Measurements from ENCODE around the gene PIPOX. TPM values are rescaled to one million over a fixed set of nuclear protein-coding genes. Genes with fewer than 3 reads are reported as not detected.

PIPOX gene
- total RNA-seq, 2 experiments from 2014 or later, result 1.3 to 2.0 TPM

GRCh38 chr17:29036584-29036983 lies 6.4 kb upstream of the PIPOX start:
- Mint-ChIP-seq H3K27ac (no peak overlapping the region), H3K27me3 (peaks cover 30% of the 10 kb centered on the region), H3K36me3 (peaks cover 3% of the 10 kb centered on the region), H3K4me3 (no peak overlapping the region), H3K4me1 (no peaks in the 10 kb centered on the region), H3K9me3 (peaks cover 11% of the 10 kb centered on the region)
- no peak for DNase-seq

- Mint-ChIP-seq H3K9me3 (peaks cover 11% of the 10 kb centered on the region), H3K4me3 (no peak overlapping the region), H3K36me3 (peaks cover 3% of the 10 kb centered on the region), H3K27me3 (peaks cover 19% of the 10 kb centered on the region), H3K27ac (no peak overlapping the region), H3K4me1 (peaks cover 7% of the 10 kb centered on the region)
- DNase-seq, result no peak
Observed at GRCh38 chr17:29037739-29038084, 5.2 kb upstream of the PIPOX start.

DNA sequence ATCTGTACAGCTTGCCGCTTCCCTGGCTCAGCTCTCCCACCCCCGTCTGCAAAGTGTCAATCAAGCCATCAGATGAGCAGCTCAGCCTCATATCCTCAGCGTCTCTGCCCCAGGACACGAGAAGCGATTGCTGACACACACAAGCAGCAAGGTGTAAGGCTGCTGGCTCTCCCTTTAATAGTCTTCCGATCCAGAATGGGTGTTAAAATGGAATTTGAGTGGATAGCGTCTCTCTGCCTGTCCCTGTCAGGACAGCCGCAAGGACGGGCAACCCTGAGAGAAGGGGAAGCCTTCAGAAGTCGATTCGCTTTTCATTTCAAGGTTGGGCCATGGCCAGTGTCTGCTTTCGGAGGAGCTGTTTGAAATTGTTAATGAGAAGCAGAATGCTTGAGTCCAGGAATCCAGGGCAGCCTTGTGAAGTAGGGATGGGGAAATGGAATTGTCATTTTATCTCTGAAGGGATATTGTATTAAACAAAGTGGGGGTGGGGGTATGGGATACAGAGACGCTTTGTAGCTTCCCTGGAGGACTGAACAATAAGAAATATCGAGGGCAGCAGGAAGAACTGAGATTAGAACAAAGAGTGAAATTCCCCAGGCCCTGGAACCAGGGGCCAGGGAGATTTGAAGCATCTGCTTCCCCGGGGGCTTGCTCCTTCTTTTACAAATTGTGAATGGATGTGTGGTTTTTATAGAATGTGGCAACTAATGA lies 4.7 kb upstream of the PIPOX start:
- no peak overlapping the region for H3K4me3 Mint-ChIP-seq
- peaks cover 8% of the 10 kb centered on the region for H3K4me1 Mint-ChIP-seq
- DNase-seq, result no peak
- peaks cover 3% of the 10 kb centered on the region for H3K36me3 Mint-ChIP-seq
- H3K27ac Mint-ChIP-seq, result no peak overlapping the region
- peaks cover 11% of the 10 kb centered on the region for H3K9me3 Mint-ChIP-seq
- H3K27me3 Mint-ChIP-seq, result peaks cover 16% of the 10 kb centered on the region

DNA sequence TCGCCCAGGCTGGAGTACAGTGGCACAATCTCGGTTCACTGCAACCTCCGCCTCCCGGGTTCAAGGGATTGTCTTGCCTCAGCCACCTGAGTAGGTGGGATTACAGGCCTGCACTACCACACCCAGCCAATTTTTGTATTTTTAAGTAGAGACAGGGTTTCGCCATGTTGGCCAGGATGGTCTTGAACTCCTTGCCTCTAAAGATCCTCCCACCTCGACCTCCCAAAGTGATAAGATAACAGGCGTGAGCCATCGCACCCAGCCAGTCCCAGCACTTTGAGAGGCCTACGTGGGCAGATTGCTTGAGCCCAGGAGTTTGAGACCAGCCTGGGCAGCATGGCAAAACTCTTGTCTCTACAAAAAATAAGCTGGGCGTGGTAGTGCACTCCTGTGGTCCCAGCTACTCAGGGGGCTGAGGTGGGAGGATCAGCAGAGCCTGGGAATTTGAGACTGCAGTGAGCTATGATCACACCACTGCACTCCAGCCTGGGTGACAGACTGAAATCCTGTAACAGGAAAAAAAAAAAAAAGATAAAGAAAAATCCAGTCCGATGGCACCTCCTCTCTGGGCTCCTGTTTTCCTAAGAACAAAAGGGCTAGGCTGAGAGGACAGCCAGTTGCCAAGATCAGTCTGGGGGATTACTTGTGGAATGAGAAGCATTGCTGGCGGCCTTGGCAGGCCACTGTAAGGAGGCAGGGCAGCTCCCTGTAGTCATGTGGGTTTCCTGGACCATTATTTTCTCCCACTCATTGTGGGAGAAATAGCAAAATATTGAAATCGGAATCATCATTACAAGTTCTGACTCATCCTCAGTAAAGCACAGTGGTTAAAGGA lies 3.0 kb upstream of the PIPOX start:
- H3K27me3 Mint-ChIP-seq, result peaks cover 8% of the 10 kb centered on the region
- H3K36me3 Mint-ChIP-seq, result no peaks in the 10 kb centered on the region
- H3K27ac Mint-ChIP-seq, result no peak overlapping the region
- H3K9me3 Mint-ChIP-seq, result peaks cover 4% of the 10 kb centered on the region
- H3K4me3 Mint-ChIP-seq, result no peak overlapping the region
- no peak for DNase-seq
- H3K4me1 Mint-ChIP-seq, result peaks cover 8% of the 10 kb centered on the region

GRCh38 chr17:29041091-29041490 lies 1.9 kb upstream of the PIPOX start:
- Mint-ChIP-seq H3K27me3 (peaks cover 3% of the 10 kb centered on the region), H3K9me3 (no peaks in the 10 kb centered on the region), H3K4me1 (peaks cover 8% of the 10 kb centered on the region), H3K4me3 (no peak overlapping the region), H3K27ac (no peak overlapping the region), H3K36me3 (no peaks in the 10 kb centered on the region)
- DNase-seq, result no peak

GRCh38 chr17:29041571-29041970 lies 1.4 kb upstream of the PIPOX start:
- Mint-ChIP-seq H3K4me1 (peaks cover 10% of the 10 kb centered on the region), H3K36me3 (no peaks in the 10 kb centered on the region), H3K4me3 (no peak overlapping the region), H3K27me3 (peaks cover 3% of the 10 kb centered on the region), H3K9me3 (no peaks in the 10 kb centered on the region), H3K27ac (no peak overlapping the region)
- DNase-seq, result no peak

DNA sequence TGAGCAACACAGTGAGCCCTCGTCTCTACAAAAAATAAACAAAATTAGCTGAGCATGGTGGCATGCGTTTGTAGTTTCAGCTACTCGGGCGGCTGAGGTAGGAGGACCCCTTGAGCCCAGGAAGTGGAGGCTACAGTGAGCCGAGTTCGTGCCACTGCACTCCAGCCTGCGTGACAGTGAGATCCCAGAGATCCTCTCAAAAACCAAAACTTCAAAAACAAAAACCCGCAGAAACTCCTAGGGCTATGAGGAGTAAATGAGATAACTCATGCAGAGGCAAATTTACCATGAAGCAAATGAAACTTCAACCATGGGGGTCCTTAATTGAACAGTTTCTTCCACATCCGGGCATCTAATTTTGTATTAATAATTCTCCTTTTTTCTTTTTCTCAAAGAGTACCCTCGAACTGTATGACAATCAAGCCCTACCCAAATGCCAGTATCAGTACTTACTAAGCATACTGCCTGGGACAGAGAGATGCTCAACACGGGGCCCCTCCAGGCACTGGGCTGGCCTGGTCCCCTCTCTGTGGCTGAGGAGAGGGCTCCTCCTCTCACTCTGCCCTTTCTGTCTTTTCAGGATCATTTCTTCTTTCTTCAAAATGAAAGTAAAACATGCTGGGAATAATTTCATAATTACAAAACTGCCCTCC lies 789 bp upstream of the PIPOX start:
- Mint-ChIP-seq H3K4me3 (peak overlapping the region; percentile 40), H3K9me3 (no peaks in the 10 kb centered on the region), H3K27ac (peak overlapping the region; percentile 57), H3K4me1 (peaks cover 10% of the 10 kb centered on the region), H3K27me3 (peaks cover 7% of the 10 kb centered on the region), H3K36me3 (no peaks in the 10 kb centered on the region)
- DNase-seq, result no peak

DNA sequence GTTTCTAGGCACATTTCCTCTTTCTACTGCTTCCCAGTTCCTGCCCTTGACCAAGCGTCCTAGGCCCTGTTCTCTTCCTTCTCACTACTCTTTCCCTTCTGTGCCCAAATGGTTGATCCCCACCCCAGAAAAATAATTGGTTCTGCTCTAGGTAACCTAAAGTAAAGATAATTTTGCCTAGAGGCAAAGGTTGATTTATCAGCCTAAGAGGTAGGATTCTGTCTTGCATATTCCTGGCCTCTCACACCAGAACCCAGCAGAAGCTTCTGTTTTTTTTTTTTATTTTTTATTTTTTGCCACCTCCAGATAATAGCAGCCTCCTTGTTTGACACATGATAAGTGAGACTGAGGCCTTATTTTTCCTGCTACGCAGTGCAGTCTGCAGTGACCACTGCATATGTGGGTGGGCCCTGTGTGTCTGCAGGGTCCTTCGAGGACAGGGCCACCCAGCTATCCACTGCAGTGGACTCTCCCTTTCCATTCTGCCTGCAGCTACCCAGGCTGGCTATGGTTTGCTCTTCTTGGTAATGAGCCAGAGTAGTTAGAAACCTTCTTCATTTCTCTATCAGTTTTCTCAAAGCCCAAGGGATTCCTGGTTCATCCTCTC lies 701 bp downstream of the PIPOX start:
- Mint-ChIP-seq H3K9me3 (no peaks in the 10 kb centered on the region), H3K4me1 (peaks cover 14% of the 10 kb centered on the region), H3K27ac (no peak overlapping the region), H3K27me3 (peaks cover 7% of the 10 kb centered on the region), H3K36me3 (no peaks in the 10 kb centered on the region), H3K4me3 (no peak overlapping the region)
- DNase-seq, result no peak

GRCh38 chr17:29045026-29045425 lies 2.1 kb downstream of the PIPOX start:
- no peak for DNase-seq
- H3K9me3 Mint-ChIP-seq, result no peaks in the 10 kb centered on the region
- no peak overlapping the region for H3K4me3 Mint-ChIP-seq
- H3K36me3 Mint-ChIP-seq, result no peaks in the 10 kb centered on the region
- H3K27ac Mint-ChIP-seq, result no peak overlapping the region
- H3K4me1 Mint-ChIP-seq, result peaks cover 17% of the 10 kb centered on the region
- peaks cover 10% of the 10 kb centered on the region for H3K27me3 Mint-ChIP-seq

DNA sequence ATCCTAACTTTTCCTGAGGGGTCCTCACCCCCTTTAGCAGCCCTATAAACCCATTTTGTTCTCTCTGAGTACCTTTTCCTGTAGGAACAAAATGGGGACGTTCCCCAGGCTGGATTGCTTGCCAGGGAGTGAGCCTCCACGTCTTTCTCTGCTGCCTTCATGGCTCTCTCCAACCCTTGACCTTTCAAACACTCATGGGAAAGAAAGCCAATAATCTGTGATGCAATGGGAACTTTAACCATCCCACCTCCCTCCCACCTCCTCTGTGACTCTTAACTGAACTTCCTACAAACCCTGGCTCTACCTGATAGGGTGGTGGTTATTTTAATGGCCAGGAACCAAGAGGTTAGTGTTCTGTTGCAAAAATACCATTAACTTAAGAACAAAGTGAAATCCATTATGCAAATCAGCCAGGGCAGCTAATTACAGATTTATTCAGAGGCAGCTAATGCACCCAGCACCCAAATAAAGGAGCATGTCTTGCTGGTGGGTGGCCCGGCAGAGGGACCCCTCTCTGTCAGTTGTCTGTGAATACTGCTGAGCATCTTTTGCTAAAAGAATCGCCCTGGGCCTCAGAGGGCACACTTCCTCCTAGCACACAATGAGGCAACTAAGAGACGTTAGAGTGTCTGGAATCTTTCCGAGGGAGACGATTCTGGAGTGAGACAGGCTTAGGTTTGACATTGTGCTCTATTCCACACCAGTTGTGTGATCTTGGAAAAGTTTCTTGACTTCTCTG lies 3.0 kb downstream of the PIPOX start:
- H3K36me3 Mint-ChIP-seq, result no peaks in the 10 kb centered on the region
- no peak overlapping the region for H3K4me3 Mint-ChIP-seq
- no peak for DNase-seq
- H3K27ac Mint-ChIP-seq, result no peak overlapping the region
- H3K27me3 Mint-ChIP-seq, result peaks cover 10% of the 10 kb centered on the region
- H3K9me3 Mint-ChIP-seq, result no peaks in the 10 kb centered on the region
- H3K4me1 Mint-ChIP-seq, result peaks cover 17% of the 10 kb centered on the region

DNA sequence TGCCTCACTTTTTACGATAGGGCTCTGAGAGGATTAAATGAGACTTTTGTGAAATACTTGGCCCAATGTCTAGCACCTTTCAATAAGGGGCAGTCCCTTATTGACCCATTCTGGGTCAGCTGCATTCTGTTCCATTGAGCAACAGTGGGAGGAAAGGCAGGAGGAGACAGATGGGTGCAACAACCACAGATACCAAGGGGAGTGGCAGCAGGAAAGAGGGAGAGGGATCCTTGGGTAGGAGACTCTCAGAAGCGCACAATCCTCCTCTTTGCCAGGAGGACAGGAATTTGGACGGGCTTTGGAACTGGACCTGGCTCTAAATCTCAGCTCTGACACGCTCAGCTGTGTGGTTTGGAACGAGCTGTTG lies 3.5 kb downstream of the PIPOX start:
- Mint-ChIP-seq H3K4me3 (no peak overlapping the region), H3K4me1 (peaks cover 17% of the 10 kb centered on the region), H3K36me3 (no peaks in the 10 kb centered on the region), H3K9me3 (no peaks in the 10 kb centered on the region), H3K27ac (no peak overlapping the region), H3K27me3 (peaks cover 10% of the 10 kb centered on the region)
- no peak for DNase-seq

GRCh38 chr17:29048440-29049368 lies 5.8 kb downstream of the PIPOX start:
- no peaks in the 10 kb centered on the region for H3K36me3 Mint-ChIP-seq

DNA sequence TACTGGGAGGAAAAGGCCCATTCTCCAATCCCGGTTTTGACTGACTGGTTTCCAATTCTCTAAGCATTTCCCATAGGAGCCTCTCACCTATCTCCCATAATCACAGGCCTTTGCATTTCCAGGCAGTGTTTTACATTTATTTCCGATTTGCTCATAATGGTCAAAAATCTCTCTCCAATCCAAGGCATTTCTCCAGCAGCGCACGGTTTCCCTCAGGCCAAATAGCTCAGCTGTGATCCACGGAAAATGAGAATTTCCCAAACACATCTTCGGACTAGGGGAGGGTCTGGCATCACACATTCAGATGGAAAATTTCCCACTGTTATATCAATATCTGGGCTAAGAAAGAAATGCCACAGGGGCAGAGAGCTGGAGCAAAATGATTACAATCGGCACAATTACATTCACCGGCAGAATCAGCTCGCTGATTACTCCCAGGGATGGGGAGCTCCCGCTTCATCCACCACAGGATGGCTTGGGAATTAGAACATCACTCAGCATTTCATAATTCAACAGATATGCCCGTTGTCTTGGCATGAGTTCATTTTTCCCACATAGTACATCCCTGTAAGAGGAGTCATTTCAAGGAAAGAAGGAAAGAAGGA lies 6.7 kb downstream of the PIPOX start:
- Mint-ChIP-seq H3K27ac (no peak overlapping the region), H3K4me3 (no peak overlapping the region), H3K9me3 (no peaks in the 10 kb centered on the region), H3K36me3 (no peaks in the 10 kb centered on the region), H3K4me1 (peaks cover 8% of the 10 kb centered on the region), H3K27me3 (peaks cover 10% of the 10 kb centered on the region)
- no peak for DNase-seq

More at GRCh38 chr17:29048440-29049368, 5.8 kb downstream of the PIPOX start:
- no peak for DNase-seq
- Mint-ChIP-seq H3K27me3 (peaks cover 10% of the 10 kb centered on the region), H3K4me1 (peaks cover 8% of the 10 kb centered on the region), H3K27ac (no peak overlapping the region), H3K9me3 (no peaks in the 10 kb centered on the region), H3K4me3 (no peak overlapping the region)

Measured in activated naive CD8-positive, alpha-beta T cell treated with anti-CD3 and anti-CD28 coated beads for 36 hours (primary cell).